H1 (cell line): ENCODE measurements around the gene CCNA2. TPM values are rescaled to one million over a fixed set of nuclear protein-coding genes. Genes with fewer than 3 reads are reported as not detected.

ENCODE experiments used
- CBX5 ChIP-seq: fragments of 300-800, 300-1000 bp; sonication (generic); IDR thresholded peaks from 2 replicates; pipeline ENCODE4 v1.7.1; 2016; ENCODE audit warnings: antibody characterized with exemption, low read length, low read depth
- CHD2 ChIP-seq: IDR thresholded peaks from 2 replicates; pipeline ENCODE4 v1.6.1; 2012; ENCODE audit warnings: low read length, improper control_type of control experiment
- EP300 ChIP-seq, 2 experiments: IDR thresholded peaks; 1 replicate in 1 of 2; 2 replicates in 1 of 2; pipeline ENCODE4 v1.6.1; 2011 to 2012; ENCODE audit warnings: low read depth in 2 of 2, low read length in 2 of 2, mild to moderate bottlenecking in 2 of 2, borderline replicate concordance in 1 of 2, inconsistent platforms in 1 of 2, moderate library complexity in 1 of 2
- MAX ChIP-seq: IDR thresholded peaks from 2 replicates; pipeline ENCODE4 v1.6.1; 2012; ENCODE audit warnings: inconsistent platforms
- USF2 ChIP-seq: IDR thresholded peaks from 2 replicates; pipeline ENCODE4 v1.6.1; 2011; ENCODE audit warnings: low read length, improper control_type of control experiment
- polyA plus RNA-seq, 7 experiments: library from polyadenylated mRNA; depleted of rRNA in 3 of 7; stranded (reverse) in 5 of 7; unstranded in 2 of 7; fragments of >200 nt in 5 of 7; fragments of 200-250 nt in 2 of 7; gene quantifications; 1 replicate in 5 of 7; 2 replicates in 1 of 7; 4 replicates in 1 of 7; pipeline versions ENCODE4 v1.2.1 to v1.2.3, GENCODE V29; 2011 to 2013; ENCODE audit warnings: missing spikeins in 2 of 7, mixed read lengths in 2 of 7
- total RNA-seq: library from RNA; stranded (reverse); fragmentation: NEBNext Ultra II Directional; extraction: Animal tissue kit (Norgen Biotek cat#: 25700); gene quantifications from 2 replicates; pipeline ENCODE4 v1.2.1, GENCODE V29; 2021

Gene CCNA2
- total and polyA plus RNA-seq, 2 of the 8 experiments (the other 6 are each of a cell fraction or from before 2014, with no cell fraction given): 42.1 to 98.6 TPM

DNA sequence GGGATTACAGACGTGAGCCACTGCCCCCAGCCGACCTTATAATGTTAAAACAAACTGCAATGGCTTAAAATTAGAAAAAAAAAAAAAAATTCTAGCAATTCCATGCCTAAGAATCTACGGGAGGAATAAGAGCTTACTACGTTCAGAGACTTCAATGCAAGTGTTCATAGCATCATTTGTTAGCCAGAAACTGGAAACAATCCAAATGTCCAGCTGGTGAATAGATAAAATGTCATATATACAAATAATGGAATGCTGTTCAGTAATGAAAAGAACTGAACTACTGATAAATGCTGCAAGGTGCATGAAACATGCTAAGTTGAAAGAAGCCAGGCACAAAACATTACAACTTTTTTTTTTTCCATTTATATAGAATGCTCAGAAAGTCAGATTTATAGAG lies 17.3 kb downstream of the CCNA2 start (continued):
- TF ChIP-seq USF2: no peak
- no peak for TF ChIP-seq CBX5
- no peak for TF ChIP-seq EP300 (IDR thresholded peaks at IDR 0.05; ENCODE audit: borderline replicate concordance in 1 of 2, low read depth in 2 of 2, low read length in 2 of 2)
- no peak for TF ChIP-seq CHD2
- TF ChIP-seq MAX: no peak
